ENCODE measurements around the gene MINDY2.

DNA sequence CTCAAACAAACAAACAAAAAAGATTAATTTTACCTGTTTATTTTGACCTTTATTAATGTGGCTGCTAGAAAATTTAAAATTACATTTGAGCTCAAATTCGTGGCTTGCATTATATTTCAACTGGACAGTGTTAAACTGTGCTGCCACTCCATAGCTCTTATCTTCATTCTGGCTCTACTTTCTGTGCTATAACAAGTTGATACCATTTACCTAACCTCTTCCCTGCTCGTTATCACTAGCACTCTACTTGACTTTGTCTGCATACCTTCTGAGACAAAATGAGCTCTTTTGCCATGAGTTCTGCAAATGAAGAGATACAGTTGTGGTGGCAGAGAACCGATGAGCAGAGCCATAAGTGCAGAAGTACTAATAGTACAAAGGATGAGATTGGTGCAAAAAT is 26.4 kb downstream of the MINDY2 start:
- TF ChIP-seq TAF1 (IDR thresholded peaks at IDR 0.05; ENCODE audit: borderline replicate concordance, low read depth, low read length): no peak
- no peak for TF ChIP-seq POLR2AphosphoS5 (IDR thresholded peaks at IDR 0.05; ENCODE audit: low read depth, low read length)
